DMS153 (cell line): Measurements from ENCODE around the gene EPHB2.
"Not testable (repeated sequence)": the region's sequence is repeated elsewhere in the genome, so short reads cannot be mapped to it uniquely, and the experiment has no call there.

Source experiments
- DNase-seq: peaks from one replicate; lab custom pipeline; 2025; lab: John Stamatoyannopoulos, UW

Gene EPHB2

DNA sequence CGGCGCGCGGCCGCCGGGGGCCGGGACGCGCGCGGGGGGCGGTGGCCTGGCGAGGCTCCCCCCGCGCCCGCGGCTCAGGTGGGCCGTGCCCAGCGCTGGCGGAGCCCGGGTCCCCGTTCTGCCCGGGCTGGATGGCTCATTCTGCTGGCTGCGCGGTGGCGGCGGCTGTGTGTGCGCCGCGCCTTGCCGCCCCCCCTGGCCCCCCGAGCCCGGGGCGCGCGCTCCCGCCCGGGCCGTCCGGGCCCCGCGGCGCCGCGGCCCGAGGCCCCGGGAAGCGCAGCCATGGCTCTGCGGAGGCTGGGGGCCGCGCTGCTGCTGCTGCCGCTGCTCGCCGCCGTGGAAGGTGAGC lies at the start of gene EPHB2:
EPHB2 (plus strand) TSS at position 139 of the 349 bp plus-strand sequence; CDS start at position 283, 144 bp downstream.
- no peak for DNase-seq

DNA sequence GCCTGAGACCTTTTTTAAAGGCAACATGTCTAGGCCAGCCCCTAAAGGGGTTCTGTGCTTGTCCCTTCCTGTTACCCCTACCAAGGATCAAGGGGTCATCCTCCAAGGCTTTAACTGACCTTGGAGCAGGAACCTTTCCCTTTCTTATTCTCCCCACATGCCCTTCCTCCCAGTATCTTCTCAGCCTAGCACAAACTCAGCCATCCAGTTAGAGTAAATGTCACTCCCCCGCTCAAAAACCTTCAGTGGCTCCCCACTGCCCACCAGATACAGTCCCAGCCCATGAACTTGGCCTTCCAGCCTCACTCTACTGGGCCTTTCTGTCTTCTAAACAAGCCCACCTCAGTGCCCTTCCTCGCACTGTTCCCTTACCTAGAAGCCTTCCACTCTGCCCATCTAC lies 48.8 kb upstream of the EPHB2 start:
- DNase-seq, result no peak

DNA sequence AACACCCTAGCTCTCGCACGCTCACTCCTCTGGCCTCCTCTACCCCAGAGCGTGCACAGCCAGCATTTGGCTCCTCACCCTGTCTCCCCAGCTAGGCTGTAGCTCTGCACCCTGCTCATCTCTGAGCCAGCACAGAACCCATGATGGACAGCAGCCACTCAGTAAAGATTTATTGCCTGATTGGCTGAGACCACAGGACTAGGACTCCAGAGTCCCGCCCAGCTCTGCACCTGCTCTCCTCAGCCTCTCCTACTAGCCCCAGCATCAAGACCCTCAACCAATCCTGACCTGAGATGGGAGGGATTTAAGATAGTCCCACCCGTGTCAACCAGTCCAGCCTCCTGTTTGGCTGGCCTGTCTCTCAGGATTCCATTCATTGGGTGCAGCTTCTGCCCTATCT lies 48.3 kb upstream of the EPHB2 start:
- peak; percentile 25 for DNase-seq

DNA sequence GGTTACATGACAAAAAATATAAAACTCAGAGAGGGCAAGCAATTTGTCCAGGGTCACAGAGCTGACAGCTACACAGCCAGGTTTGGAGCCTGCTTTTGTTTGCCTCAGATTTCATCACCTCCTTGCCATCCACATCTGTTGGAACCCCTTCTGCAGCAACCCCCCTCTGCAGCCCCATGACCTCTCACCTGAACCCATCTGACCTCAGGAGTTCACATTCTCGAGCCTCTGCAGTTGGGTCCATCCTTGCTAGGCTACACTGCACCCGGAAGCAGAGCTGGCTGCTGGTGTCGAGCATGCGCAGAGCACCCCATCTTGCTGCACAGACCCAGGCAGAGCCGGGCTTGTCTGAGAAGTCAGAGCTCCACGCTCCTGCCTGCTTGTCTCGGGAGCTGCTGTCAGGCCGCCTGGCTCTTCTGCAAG lies 47.6 kb upstream of the EPHB2 start:
- no peak for DNase-seq

DNA sequence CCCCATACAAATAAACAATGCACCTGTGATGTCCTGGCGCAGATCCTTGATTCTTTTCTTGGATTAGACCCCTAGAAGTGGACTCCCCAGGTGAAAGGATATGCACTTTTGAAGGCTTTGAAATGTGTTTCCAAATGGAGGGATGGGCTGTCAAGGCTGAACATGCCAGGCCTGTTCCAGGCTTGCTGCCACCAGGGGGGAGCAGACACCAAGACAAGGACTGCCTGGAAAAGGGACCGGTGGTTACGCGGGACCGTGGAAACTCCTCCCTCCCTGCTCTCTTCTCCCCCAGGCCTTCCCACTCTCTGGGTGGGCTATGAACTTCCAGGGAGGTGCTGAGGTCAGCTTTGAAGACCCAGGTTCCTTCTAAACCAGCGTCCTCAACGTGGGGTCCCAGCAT lies 44.9 kb upstream of the EPHB2 start:
- DNase-seq, result no peak

DNA sequence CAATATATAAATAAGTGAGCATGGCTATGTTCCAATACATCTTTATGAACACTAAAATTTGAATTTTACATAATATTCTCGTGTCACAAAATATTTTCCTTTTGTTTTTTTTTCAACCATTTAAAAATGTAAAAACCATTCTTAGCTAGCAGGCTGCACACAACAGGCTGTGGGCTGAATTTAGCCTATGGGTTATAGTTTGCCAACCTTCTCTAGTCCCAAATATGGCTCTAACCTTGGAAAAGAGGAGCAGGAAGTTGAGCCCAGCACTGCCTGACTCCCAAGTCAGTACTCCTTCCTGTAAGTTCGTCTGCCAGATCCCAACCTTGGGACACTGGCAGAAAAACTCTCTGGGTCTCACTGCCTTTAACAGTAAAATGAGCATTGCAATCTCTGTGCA lies 44.2 kb upstream of the EPHB2 start:
- no peak for DNase-seq

DNA sequence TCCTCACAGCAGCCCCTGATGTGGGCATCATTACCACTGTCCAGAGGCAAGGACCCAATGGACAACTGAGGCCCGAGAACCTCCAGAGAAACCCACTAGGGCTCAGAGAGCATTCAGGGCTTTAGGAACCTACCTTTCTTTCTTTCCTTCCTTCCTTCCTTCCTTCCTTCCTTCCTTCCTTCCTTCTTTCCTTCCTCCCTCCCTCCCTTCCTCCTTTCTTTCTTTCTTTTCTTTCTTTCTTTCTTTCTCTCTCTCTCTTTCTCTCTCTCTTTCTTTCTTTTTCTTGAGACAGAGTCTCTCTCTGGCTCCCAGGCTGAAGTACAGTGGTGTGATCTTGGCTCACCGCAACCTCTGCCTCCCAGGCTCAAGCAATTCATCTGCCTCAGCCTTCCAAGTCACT lies 41.8 kb upstream of the EPHB2 start:
- not testable (repeated sequence) for DNase-seq

DNA sequence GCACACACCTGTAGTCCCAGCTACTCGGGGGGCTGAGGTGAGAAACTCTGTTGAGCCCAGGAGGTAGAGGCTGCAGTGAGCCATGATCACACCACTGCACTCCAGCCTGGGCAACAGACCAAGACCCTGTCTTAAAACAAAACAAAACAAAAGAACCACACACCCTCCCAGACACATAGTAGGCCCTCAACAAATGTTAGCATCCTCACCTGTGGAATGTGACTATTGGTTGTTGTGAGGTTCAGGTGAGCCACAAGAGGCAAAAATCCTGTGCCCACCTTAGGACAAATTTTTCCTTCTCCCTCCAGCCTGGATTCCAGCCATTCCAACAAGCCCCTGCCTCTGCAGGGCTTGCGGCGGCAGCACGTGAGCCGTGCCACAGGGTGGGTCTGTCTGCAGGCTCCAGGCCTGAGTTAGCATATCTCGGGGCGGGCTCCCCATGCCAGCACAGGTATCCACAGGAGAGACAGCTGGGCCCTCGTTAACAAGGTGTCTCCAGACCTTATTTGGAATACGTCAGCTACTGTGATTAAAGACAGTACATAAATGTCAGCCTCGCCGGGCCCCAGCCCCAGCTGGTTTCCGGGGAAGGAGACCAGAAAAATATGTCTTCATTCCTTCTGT lies 40.2 kb upstream of the EPHB2 start:
- DNase-seq, result no peak

DNA sequence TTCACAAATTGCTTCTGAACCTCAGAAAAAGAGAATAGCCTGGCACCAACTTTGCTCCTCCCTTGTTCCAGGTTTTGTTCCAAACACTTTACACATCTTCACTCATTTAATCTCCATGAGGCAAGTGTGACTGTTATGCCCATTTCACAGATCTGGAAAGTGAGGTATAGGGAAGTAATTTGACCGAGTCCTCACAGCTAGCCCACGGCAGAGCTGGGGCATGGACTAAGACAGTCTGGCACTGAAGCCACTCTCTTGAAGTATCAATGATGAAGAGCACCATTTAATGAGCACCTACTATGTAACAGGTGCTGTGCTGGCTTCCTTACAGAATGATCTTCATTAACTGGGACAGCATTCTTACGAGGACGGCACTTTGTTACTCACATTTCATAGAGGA lies 38.6 kb upstream of the EPHB2 start:
- no peak for DNase-seq

DNA sequence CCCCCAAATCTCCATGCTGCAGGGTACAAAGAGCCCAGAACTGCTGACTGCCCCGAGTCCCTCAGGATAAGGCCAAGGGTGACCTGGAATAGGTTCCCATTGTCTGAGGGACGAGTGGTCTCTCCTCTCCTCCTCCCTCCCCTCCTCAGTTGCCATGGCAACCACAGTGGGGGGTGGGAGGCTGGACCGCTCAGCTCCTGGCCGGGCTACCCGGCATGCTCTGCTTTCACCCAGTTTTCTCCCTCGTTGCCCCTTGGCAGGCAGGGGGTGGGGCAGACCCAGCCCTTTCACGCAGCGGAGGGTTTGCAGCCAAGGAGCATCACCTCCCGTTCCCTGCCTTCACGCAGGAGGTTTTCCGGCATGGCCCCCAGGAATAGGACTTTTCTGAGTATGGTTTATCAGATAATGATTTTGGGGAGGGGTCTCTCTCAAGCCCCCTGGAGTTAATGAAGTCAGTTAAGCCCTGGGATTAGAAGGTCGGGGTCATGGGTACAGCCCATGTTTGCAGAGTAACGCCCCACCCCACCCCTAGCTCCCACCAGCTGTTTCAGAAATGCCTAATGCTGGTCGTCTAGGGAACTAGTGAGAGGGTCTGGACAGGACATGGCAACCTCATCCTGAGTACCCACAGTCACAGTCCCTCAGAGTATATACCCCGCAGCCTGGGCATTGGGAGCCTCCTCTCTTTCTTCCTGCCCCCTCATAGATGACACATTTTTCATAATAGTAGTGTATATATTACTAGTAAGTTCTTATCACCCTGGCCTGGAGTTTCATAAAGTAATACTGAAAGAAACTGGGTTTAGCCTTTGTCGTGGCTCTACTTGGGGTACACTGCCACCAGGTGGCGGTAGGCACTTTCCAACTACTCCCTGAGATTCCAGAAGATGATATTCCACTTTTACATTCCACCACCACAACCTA lies 36.9 kb upstream of the EPHB2 start:
- peak; percentile 32 for DNase-seq

DNA sequence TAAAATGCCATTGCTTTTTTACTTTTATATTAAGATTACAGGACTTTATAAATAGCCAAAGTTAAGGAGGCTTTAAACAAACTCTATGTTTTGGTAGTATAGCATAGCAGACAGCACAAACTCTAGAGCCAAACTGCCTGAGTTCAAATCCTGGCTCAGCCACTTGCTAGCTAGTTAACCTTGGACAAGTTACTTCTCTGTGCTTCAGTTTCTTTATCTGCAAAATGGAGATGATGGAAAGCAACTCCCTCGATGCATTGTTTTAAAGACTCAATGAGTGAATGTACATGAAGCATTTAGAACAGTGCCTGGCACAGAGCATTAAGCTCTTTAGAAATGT lies 36.3 kb upstream of the EPHB2 start:
- no peak for DNase-seq

DNA sequence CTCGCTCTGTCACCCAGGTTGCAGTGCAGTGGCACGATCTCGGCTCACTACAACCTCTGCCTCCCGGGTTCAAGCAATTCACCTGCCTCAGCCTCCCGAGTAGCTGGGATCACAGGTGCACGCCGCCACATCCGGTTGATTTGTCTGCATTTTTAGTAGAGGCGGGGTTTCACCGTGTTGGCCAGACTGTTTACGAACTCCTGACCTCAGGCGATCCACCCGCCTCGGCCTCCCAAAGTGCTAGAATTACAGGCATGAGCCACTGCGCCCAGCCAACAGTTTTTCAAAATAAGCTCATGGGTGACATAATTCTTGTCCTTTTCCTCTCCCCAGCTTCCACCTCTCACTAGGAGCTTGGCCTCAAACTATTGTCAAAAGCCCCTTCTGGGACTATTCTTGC lies 34.5 kb upstream of the EPHB2 start:
- not testable (repeated sequence) for DNase-seq

DNA sequence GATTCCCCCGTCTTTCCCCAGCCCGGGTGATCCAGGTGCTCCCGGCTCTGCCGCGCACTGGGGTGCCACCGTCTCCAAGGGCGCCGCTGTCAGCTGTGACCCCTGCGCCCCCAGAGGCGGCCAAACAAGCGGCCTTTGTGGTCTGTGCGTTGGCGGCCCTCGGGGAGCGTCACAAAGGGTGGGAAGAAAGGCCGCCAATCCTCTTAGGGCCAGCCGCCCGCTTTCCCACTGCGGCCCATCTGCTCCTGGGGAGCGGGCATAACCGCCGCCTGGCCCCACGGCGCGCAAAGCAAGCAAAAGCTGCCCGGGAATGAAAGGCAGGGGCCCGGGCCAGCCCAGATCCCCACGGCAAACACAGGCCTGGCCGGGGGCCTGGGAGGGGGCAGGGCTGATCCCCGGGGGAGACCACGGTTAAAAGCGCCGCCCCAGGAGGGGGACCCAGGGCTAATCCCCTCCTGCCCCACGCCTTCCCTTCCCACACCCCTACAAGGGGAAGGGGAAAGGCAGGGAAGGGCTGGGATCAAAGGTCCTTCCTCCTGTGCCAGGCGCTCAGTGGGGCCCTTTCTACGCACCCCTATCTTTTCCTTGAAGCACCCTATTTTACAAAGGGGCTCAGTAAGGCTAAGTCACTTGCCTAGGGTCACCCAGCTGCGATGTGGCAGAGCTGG lies 33.6 kb upstream of the EPHB2 start:
- DNase-seq, result no peak

DNA sequence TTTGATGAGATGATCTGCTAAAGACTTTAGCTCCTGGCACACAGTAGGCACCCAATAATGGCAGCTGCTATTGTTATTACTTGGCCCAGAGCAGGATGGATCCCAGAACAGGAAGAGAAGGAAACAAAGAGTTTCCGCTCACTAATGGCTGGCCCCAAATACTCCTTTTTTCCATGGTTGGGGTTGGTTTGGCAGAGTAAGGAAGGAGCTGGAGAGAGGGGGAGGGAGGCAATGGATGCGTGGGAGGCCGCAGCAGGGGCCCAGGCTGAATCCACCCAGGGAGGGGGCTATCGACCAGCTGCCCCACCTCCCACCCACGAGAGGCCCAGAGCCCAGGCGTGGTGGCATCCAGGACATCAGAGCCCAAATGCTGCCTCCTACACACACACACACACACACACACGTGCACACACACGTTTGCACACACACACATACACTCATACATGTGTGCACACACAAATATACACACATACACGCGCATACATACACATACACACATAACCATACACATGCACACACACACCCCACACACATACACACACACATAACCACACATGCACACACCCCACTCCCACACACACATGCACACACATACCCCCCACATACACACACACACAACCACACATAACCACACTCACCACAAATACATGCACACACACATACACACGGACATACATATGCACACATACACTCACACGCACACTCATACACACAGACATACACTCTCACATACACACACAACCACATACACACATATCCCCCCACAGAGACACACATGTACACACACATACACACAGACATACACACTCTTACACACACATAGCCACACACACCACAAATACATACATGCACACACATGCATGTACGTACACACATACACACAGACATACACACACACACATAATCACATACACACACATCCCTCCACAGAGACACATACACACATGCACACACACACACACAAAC lies 32.4 kb upstream of the EPHB2 start:
- no peak for DNase-seq

DNA sequence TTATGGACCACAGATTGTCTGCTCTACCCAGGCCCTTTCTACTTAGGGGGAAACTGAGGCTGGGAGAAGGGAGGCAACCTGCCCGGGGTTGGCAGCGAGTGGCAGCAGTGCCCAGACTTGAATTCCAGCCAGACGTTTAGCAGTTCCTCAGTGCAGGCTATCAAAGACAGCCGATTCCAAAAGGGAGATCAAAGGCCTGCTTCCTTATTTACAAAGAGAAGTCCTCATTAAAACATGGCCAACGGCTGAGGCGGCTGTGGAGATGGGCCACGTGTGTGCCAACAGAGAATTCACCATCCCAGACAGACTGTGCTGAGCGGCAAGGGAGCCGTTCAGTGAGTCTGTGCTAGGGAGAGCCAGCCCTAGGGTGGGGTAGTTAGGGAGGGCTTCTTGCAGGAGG lies 29.9 kb upstream of the EPHB2 start:
- DNase-seq, result peak; percentile 67

DNA sequence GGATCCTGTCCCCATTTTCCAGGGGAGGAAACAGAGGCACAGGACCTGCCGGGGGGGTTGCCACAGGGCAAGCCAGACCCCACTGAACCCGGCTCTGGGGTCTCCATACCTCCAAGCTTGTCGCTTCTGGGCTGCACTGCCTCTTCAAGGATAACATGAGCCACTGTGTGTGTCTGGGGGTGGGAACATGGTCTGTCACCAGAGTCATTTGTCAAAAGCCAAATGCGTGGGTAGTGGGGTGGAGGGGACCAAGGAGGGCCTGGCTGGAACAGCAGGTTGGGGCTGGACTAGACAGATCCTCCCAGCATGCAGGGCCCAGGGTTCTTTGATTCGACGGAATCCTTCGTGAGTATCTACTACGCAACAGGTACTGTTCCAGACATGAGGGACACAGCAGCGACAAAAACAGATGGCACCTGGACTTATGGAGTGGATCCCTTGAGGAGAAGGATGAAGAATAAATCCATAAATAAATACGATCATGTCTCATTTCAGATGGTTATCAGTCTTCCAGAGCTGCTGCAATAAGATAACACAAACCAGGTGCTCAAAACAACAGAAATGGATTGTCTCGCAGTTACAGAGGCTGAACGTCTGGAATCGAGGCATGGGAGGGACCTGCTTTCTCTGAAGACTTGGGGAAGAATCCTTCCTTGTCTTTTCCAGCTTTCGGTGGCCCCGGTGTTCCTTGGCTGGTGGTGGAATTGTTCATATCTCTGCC lies 28.9 kb upstream of the EPHB2 start:
- DNase-seq, result no peak

DNA sequence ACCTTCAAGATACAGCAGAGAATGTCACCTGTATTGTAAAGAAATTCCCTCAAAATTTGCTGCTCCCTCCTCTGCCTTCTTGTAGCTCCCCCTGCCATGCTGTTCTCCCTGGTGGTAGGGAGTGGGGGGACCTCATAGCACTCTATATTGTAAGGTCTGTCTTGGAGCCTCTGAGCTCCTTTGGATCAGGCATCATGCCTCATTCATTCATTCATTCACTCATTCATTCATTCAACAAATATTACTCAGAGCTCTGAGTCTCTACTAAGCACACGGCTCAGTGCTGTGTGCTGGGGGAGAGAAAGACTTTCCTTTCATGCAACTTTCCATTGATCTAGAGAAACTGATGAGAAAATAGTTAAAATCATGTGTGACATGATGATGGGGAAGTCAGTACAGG lies 27.1 kb upstream of the EPHB2 start:
- no peak for DNase-seq

DNA sequence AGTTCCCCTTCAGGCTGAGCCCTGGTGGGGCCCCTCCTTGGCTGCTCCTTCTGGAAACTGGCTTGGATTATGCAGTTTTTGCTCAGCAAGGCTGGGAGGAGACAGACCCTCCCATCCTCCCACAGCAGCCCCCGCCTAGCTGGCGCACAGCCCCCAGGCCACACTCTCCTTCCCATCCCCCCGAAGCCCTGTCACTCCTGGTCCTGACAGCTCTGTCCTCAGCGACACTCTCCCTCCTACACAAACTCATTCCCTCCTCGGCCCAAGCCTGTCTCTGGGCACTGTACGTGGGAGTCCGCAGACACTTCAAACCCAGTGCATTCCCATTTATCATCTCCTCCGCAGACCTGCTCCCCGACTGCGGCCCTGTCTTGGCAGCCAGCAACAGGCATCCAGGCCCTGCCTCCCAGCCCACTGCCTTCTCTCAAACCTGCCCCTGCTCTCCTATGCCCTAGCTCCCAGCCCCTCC lies 25.0 kb upstream of the EPHB2 start:
- no peak for DNase-seq

DNA sequence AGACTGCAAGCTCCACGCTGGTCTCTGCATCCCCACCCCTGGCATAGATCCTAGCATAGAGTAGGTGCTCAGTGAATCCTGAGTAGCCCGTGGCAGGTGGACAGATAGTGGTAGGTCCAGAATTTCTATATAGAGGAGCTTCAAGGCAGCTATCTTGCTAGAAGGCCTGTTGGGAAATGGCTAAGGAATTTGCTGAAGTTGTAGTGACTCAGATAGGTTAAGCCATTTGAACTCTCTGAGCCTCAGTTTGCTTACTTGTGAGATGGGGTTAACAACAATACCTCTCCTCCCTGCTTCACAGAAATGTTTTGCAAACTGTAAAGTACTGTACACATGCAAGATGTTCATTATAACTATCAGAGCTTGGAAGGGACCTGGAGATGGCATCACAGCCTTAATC lies 23.4 kb upstream of the EPHB2 start:
- no peak for DNase-seq

DNA sequence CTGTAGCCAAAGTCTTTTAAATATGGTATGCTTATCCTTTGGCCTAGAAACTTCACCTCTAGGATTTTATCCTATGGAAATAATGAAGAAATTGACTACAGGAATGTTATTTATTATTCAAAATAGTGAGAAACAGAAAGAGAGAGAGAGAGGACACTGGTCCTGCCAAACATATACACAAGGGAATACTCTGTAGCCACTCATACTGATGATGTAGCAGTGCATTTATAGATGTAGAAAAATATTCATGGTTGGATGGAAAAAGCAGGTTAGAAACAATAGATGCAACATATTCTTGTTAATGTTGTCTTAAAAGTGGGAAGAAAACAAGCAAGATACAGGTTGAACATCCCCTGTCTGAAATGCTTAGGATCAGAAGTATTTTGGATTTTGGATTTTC lies 22.2 kb upstream of the EPHB2 start:
- no peak for DNase-seq

DNA sequence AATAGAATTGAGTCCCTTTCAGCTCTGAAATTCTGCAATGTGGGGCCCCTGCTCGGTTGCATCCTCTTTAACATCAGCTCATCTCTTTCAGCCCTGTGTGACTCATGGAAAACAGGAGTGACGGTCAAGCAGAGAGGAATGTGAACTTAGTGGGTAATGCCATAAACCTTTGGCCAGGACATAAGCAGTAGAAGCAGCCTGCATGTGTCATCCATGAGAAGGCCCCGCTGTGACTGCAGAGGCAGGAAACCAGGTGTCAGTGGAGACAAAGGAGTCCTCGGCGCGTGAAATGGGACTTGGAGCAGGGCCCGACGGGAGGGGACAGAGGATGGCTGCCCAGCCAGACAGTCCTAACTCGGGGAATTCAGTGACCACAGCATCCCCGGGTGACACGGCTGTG lies 21.1 kb upstream of the EPHB2 start:
- peak; percentile 71 for DNase-seq
